K562 (cell line): ENCODE measurements around the gene GNG5. TPM values are rescaled to one million over a fixed set of nuclear protein-coding genes. Genes with fewer than 3 reads are reported as not detected.
A peak's percentile ranks its signal among the peaks of the same experiment; 100 is the strongest.

Experiments used
- FOSL1 ChIP-seq: fragments of 200-800 bp; sonication (Bioruptor generic); conservative IDR thresholded peaks from 2 replicates; pipeline ENCODE4 v1.6.1; 2016; ENCODE audit warnings: missing genetic modification characterization, missing compliant biosample characterization
- GATA2 ChIP-seq: sonication (generic); formaldehyde crosslinking; IDR thresholded peaks from 2 replicates; pipeline ENCODE4 v1.4.0; 2020; ENCODE audit warnings: mild to moderate bottlenecking, missing genetic modification reagents
- GATAD2B ChIP-seq: fragments of 450-650 bp; IDR thresholded peaks from 2 replicates; pipeline ENCODE4 v1.6.1; 2017; ENCODE audit warnings: mild to moderate bottlenecking, borderline replicate concordance
- MEIS2 ChIP-seq: fragments of 450-650 bp; IDR thresholded peaks from 2 replicates; pipeline ENCODE4 v1.6.1; 2014; ENCODE audit warnings: mild to moderate bottlenecking; ENCODE audit not compliant: partially characterized antibody
- NFIC ChIP-seq: fragments of 450-650 bp; IDR thresholded peaks from 2 replicates; pipeline ENCODE4 v1.6.1; 2017; ENCODE audit warnings: mild to moderate bottlenecking, inconsistent platforms
- POLR2A ChIP-seq: fragments of 450-650 bp; conservative IDR thresholded peaks from 2 replicates; pipeline ENCODE4 v1.6.1; 2016
- ZBTB7A ChIP-seq: IDR thresholded peaks from 2 replicates; pipeline ENCODE4 v1.6.1; 2011; ENCODE audit warnings: low read depth, mild to moderate bottlenecking, low read length, moderate library complexity, borderline replicate concordance; ENCODE audit not compliant: control insufficient read depth
- ZNF23 ChIP-seq: fragments of 250-450 bp; sonication (Bioruptor Pico); IDR thresholded peaks from 2 replicates; pipeline ENCODE4 v1.4.0; 2020; ENCODE audit warnings: mild to moderate bottlenecking
- ZNF263 ChIP-seq: sonication (generic); formaldehyde crosslinking; IDR thresholded peaks from 2 replicates; pipeline ENCODE4 v1.8.0; 2022; ENCODE audit warnings: mild to moderate bottlenecking, missing genetic modification reagents, borderline replicate concordance
- ZNF282 ChIP-seq: sonication (generic); formaldehyde crosslinking; IDR thresholded peaks from 2 replicates; pipeline ENCODE4 v1.8.1; 2023; ENCODE audit warnings: missing genetic modification reagents
- polyA plus RNA-seq, 8 experiments: library from polyadenylated mRNA; depleted of rRNA in 4 of 8; stranded (reverse) in 5 of 8; unstranded in 3 of 8; fragments of >200 nt; fragmentation: Nextera tagmentation in 2 of 8; fragmentation: Illumina TruSeq in 1 of 8; extraction: Ambion mirVana in 2 of 8; extraction: Trizol in 1 of 8; gene quantifications; 2 replicates each; pipeline versions ENCODE4 v1.2.1 to v1.2.3, GENCODE V29; 2011 to 2014; ENCODE audit warnings: inconsistent platforms in 1 of 8, missing spikeins in 1 of 8
- total RNA-seq, 7 experiments: library from RNA; depleted of rRNA in 6 of 7; stranded (reverse); fragments of >200 nt in 6 of 7; fragmentation: Illumina TruSeq in 2 of 7; extraction: Trizol in 2 of 7; gene quantifications; 2 replicates each; pipeline versions ENCODE4 v1.2.1 to v1.2.3, GENCODE V29; 2011 to 2021; ENCODE audit warnings: low replicate concordance in 1 of 7
- TF ChIP-seq, protein P1 (sequence below), 2 experiments: fragments of 450-650 bp in 1 of 2; sonication (generic) in 1 of 2; formaldehyde crosslinking in 1 of 2; IDR thresholded peaks; 2 replicates each; pipeline versions ENCODE4 v1.7.1 to v1.9.0; 2016 to 2022; ENCODE audit warnings: inconsistent platforms in 1 of 2, mild to moderate bottlenecking in 1 of 2, missing genetic modification reagents in 1 of 2
- TF ChIP-seq, protein P2 (sequence below), 2 experiments: IDR thresholded peaks; 2 replicates each; pipeline ENCODE4 v1.6.1; 2011; ENCODE audit warnings: borderline replicate concordance in 1 of 2, control low read depth in 1 of 2, low read depth in 1 of 2, low read length in 1 of 2, mild to moderate bottlenecking in 1 of 2, mixed read lengths in 1 of 2, moderate library complexity in 1 of 2; ENCODE audit not compliant: insufficient read depth in 1 of 2, insufficient read length in 1 of 2, poor library complexity in 1 of 2, severe bottlenecking in 1 of 2; ENCODE audit errors: extremely low read depth in 1 of 2
- TF ChIP-seq, protein P3 (sequence below): fragments of 450-650 bp; IDR thresholded peaks from 2 replicates; pipeline ENCODE4 v1.6.1; 2017; ENCODE audit warnings: antibody characterized with exemption

The GNG5 gene
- total and polyA plus RNA-seq, 9 of the 15 experiments (the other 6 are each of a cell fraction or from before 2014, with no cell fraction given), result 61.9 to 243 (median 150) TPM

DNA sequence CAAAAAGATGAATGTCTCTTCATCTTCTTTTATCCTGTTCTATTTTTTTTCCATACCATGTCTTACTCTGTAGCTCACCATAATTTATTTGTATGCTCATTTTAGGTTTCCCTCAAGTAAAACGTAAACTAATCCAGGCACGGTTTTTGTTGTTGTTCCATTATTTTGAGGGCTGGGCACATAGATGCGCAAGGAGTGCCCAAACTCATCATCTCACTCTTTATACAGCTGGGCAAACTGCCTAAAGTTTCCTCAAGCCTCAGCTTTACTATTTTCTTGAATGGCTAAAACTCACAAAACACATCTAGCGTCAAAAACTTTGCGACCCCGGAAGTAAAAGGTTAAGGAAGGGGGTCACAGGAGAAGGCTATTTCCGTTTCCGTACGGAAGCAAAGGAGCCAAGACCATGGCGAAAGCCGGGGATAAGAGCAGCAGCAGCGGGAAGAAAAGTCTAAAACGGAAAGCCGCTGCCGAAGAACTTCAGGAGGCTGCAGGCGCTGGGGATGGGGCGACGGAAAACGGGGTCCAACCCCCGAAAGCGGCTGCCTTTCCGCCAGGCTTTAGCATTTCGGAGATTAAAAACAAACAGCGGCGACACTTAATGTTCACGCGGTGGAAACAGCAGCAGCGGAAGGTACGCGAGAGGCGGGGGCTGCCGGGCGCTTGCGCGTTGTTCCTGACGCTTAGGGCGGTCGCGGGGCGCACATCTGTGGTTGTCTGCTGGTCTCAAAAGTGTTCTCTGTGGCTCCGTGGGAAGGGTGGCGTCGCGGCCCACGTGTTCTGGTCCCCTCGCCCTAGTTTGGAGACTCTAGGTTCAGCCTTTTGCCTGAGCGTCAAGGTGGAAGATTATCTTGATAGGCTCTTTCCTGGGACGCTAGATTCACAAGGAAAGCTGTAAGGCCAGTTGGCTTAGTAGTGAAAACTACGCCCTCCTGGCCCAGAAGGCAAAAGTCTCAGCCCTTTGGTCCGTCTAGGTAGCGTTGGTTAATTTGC lies 27.2 kb downstream of the GNG5 start, which contains the start of gene RPF1 (continued):
- TF ChIP-seq, protein P1, sequence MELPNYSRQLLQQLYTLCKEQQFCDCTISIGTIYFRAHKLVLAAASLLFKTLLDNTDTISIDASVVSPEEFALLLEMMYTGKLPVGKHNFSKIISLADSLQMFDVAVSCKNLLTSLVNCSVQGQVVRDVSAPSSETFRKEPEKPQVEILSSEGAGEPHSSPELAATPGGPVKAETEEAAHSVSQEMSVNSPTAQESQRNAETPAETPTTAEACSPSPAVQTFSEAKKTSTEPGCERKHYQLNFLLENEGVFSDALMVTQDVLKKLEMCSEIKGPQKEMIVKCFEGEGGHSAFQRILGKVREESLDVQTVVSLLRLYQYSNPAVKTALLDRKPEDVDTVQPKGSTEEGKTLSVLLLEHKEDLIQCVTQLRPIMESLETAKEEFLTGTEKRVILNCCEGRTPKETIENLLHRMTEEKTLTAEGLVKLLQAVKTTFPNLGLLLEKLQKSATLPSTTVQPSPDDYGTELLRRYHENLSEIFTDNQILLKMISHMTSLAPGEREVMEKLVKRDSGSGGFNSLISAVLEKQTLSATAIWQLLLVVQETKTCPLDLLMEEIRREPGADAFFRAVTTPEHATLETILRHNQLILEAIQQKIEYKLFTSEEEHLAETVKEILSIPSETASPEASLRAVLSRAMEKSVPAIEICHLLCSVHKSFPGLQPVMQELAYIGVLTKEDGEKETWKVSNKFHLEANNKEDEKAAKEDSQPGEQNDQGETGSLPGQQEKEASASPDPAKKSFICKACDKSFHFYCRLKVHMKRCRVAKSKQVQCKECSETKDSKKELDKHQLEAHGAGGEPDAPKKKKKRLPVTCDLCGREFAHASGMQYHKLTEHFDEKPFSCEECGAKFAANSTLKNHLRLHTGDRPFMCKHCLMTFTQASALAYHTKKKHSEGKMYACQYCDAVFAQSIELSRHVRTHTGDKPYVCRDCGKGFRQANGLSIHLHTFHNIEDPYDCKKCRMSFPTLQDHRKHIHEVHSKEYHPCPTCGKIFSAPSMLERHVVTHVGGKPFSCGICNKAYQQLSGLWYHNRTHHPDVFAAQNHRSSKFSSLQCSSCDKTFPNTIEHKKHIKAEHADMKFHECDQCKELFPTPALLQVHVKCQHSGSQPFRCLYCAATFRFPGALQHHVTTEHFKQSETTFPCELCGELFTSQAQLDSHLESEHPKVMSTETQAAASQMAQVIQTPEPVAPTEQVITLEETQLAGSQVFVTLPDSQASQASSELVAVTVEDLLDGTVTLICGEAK (IDR thresholded peaks at IDR 0.05), result peak; percentile 99
- TF ChIP-seq, protein P1 (CRISPR knock-in tag; IDR thresholded peaks at IDR 0.05), result no peak
- TF ChIP-seq, protein P2, sequence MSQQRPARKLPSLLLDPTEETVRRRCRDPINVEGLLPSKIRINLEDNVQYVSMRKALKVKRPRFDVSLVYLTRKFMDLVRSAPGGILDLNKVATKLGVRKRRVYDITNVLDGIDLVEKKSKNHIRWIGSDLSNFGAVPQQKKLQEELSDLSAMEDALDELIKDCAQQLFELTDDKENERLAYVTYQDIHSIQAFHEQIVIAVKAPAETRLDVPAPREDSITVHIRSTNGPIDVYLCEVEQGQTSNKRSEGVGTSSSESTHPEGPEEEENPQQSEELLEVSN (IDR thresholded peaks at IDR 0.05; ENCODE audit: borderline replicate concordance in 1 of 2, extremely low read depth in 1 of 2, insufficient read depth in 1 of 2, insufficient read length in 1 of 2, low read depth in 1 of 2, low read length in 1 of 2, poor library complexity in 1 of 2, severe bottlenecking in 1 of 2), result peak; percentile 54 to 68
- 0 out of 2 replicates have a peak, but pooled peaks have one; percentile 26 for TF ChIP-seq ZNF23 (CRISPR knock-in tag)
- peak; percentile 48 for TF ChIP-seq FOSL1 (tag)
- TF ChIP-seq ZBTB7A, result no peak; the same call in 1 of the 2 replicates
- peak; percentile 14 for TF ChIP-seq MEIS2
- no peak for TF ChIP-seq ZNF263 (CRISPR knock-in tag)
- TF ChIP-seq GATAD2B, result no peak
- TF ChIP-seq, protein P3, sequence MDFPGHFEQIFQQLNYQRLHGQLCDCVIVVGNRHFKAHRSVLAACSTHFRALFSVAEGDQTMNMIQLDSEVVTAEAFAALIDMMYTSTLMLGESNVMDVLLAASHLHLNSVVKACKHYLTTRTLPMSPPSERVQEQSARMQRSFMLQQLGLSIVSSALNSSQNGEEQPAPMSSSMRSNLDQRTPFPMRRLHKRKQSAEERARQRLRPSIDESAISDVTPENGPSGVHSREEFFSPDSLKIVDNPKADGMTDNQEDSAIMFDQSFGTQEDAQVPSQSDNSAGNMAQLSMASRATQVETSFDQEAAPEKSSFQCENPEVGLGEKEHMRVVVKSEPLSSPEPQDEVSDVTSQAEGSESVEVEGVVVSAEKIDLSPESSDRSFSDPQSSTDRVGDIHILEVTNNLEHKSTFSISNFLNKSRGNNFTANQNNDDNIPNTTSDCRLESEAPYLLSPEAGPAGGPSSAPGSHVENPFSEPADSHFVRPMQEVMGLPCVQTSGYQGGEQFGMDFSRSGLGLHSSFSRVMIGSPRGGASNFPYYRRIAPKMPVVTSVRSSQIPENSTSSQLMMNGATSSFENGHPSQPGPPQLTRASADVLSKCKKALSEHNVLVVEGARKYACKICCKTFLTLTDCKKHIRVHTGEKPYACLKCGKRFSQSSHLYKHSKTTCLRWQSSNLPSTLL, result no peak
- TF ChIP-seq NFIC, result peak; percentile 42
- TF ChIP-seq POLR2A, result peak; percentile 97
- peak; percentile 21; the same call in 1 of the 2 replicates for TF ChIP-seq GATA2 (CRISPR knock-in tag)
- TF ChIP-seq ZNF282 (CRISPR knock-in tag), result no peak
